ENCODE data around the gene N4BP2L1.
A peak's percentile ranks its signal among the peaks of the same experiment; 100 is the strongest.

Gene N4BP2L1

DNA sequence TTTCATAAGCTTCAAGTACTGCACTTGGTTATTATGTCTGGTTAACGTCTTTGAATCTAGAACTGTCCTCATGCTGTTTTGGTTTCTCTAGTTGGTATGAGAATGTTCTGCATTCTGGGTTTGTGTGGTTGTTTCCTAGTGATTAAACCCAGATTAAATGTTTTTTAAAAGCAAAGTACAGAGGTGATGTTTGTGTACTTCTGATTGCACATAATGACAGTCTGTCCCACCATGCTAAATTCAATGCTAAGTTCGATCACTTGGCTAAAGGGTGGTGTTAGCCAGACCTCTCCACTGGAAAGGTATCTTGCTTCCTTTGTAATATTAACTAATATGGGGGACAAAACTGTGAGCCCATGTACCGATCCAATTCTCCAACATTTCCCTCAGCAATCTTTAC is 14.6 kb downstream of the N4BP2L1 start:
- H3K23ac ChIP-seq (ENCODE audit: low read length): no peak overlapping the region
- H4K5ac ChIP-seq (ENCODE audit: low read length): no peak overlapping the region
- H3K9ac ChIP-seq (ENCODE audit: low read length): no peak overlapping the region
- no peak overlapping the region for H4K8ac ChIP-seq (ENCODE audit: low read depth, low read length)
- H3K4me3 ChIP-seq (ENCODE audit: low read length): no peak overlapping the region
- no peak overlapping the region for H2BK120ac ChIP-seq (ENCODE audit: low read depth, low read length)
- H3K79me2 ChIP-seq (ENCODE audit: control insufficient read depth, insufficient read depth, low read length): no peaks in the 10 kb centered on the region
- no peak overlapping the region for H3K18ac ChIP-seq (ENCODE audit: low read length)
- no peak overlapping the region for H3K56ac ChIP-seq (ENCODE audit: low read length)
- no peak overlapping the region for H3K4me2 ChIP-seq (ENCODE audit: low read length)
- H3K4ac ChIP-seq (ENCODE audit: low read depth, low read length): no peak overlapping the region
- H2AK5ac ChIP-seq (ENCODE audit: low read length): no peak overlapping the region
- no peaks in the 10 kb centered on the region for H3K79me1 ChIP-seq (ENCODE audit: low read length)
- no CpG with 5 or more reads among the region's 3 CpGs for WGBS (ENCODE audit: extremely low coverage, insufficient coverage, low lambda C conversion rate)
- H2BK15ac ChIP-seq (replicated peaks; ENCODE audit: low read depth): no peak overlapping the region
- H2BK5ac ChIP-seq (ENCODE audit: low read length): no peak overlapping the region
- no peaks in the 10 kb centered on the region for H3K36me3 ChIP-seq (ENCODE audit: control insufficient read depth, insufficient read depth, low read length)
- DNase-seq: no peak
- H3K27ac ChIP-seq (ENCODE audit: low read depth, low read length): no peak overlapping the region
- H3K4me1 ChIP-seq (ENCODE audit: control insufficient read depth, low read depth, low read length): no peaks in the 10 kb centered on the region
- H3K27me3 ChIP-seq (ENCODE audit: insufficient read depth, low read length, poor library complexity): no peaks in the 10 kb centered on the region

DNA sequence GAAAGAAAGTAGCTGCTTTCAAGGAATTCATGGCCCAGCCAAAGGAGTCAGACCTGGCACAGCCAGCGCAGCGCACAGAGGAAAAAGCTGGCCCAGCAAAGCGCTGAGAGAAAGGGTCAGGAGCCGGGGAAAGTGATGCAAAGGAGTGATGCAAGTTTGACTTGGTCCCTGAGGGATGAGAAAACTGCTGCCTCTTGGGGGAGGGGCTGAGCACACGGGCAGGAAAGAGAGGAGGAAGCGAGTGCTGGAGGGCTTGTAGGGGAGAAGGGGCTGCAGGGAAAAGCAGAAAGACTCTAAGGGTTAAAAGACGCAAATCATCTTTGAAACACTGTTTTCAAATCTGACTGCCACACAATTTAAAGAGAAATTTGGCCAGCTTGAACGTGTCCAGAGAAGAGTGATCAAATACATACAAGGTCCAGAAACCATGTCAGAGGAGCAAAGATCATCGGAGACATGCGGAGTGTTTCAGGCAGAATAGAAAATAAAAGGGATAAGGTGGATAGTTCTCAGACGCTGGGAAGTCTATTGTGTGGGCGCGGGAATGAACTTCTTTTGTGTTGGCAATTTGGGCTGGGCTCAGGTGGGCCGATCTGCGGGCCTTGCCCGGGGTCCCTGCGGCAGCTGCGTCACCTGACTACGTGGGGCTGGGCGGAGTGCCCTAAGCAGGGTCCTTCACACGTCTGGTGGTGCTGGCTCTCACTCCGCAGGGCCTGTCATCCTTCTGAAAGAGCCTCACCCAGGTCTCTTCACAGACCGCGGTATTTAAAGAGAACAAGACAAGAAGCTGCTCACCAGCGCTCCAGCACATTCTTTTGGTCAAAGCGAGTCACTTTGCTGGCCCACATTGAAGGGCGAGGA is 18.1 kb downstream of the N4BP2L1 start:
- no peak overlapping the region for H2BK5ac ChIP-seq (ENCODE audit: low read length)
- H3K23ac ChIP-seq (ENCODE audit: low read length): no peak overlapping the region
- H3K18ac ChIP-seq (ENCODE audit: low read length): peak overlapping the region; percentile 52
- H4K8ac ChIP-seq (ENCODE audit: low read depth, low read length): no peak overlapping the region
- peak overlapping the region; percentile 1 for H3K9ac ChIP-seq (ENCODE audit: low read length)
- H4K5ac ChIP-seq (ENCODE audit: low read length): no peak overlapping the region
- H3K56ac ChIP-seq (ENCODE audit: low read length): peak overlapping the region; percentile 0
- no peak overlapping the region for H3K4me3 ChIP-seq (ENCODE audit: low read length)
- H3K27ac ChIP-seq (ENCODE audit: low read depth, low read length): no peak overlapping the region
- H3K79me1 ChIP-seq (ENCODE audit: low read length): no peaks in the 10 kb centered on the region
- no peak overlapping the region for H3K4ac ChIP-seq (ENCODE audit: low read depth, low read length)
- peak overlapping the region; percentile 22 for H3K4me2 ChIP-seq (ENCODE audit: low read length)
- WGBS (ENCODE audit: extremely low coverage, insufficient coverage, low lambda C conversion rate): no CpG with 5 or more reads among the region's 27 CpGs
- no peak overlapping the region for H2BK15ac ChIP-seq (replicated peaks; ENCODE audit: low read depth)
- no peaks in the 10 kb centered on the region for H3K27me3 ChIP-seq (ENCODE audit: insufficient read depth, low read length, poor library complexity)
- H3K4me1 ChIP-seq (ENCODE audit: control insufficient read depth, low read depth, low read length): no peaks in the 10 kb centered on the region
- H3K36me3 ChIP-seq (ENCODE audit: control insufficient read depth, insufficient read depth, low read length): no peaks in the 10 kb centered on the region
- no peak overlapping the region for H2AK5ac ChIP-seq (ENCODE audit: low read length)
- H2BK120ac ChIP-seq (ENCODE audit: low read depth, low read length): no peak overlapping the region
- peak; percentile 96 for DNase-seq
- no peaks in the 10 kb centered on the region for H3K79me2 ChIP-seq (ENCODE audit: control insufficient read depth, insufficient read depth, low read length)

GRCh38 chr13:32409001-32409313 is 19.0 kb downstream of the N4BP2L1 start:
- no CpG with 5 or more reads among the region's 6 CpGs for WGBS (ENCODE audit: extremely low coverage, insufficient coverage, low lambda C conversion rate)
- H3K23ac ChIP-seq (ENCODE audit: low read length): no peak overlapping the region
- no peaks in the 10 kb centered on the region for H3K79me2 ChIP-seq (ENCODE audit: control insufficient read depth, insufficient read depth, low read length)
- H3K79me1 ChIP-seq (ENCODE audit: low read length): no peaks in the 10 kb centered on the region
- H2BK5ac ChIP-seq (ENCODE audit: low read length): no peak overlapping the region
- no peak overlapping the region for H3K4ac ChIP-seq (ENCODE audit: low read depth, low read length)
- no peak overlapping the region for H3K4me2 ChIP-seq (ENCODE audit: low read length)
- DNase-seq: no peak
- no peak overlapping the region for H4K5ac ChIP-seq (ENCODE audit: low read length)
- H3K4me3 ChIP-seq (ENCODE audit: low read length): no peak overlapping the region
- no peaks in the 10 kb centered on the region for H3K36me3 ChIP-seq (ENCODE audit: control insufficient read depth, insufficient read depth, low read length)
- no peak overlapping the region for H2BK120ac ChIP-seq (ENCODE audit: low read depth, low read length)
- no peak overlapping the region for H3K9ac ChIP-seq (ENCODE audit: low read length)
- H4K8ac ChIP-seq (ENCODE audit: low read depth, low read length): no peak overlapping the region
- no peak overlapping the region for H3K18ac ChIP-seq (ENCODE audit: low read length)
- H2AK5ac ChIP-seq (ENCODE audit: low read length): no peak overlapping the region
- no peaks in the 10 kb centered on the region for H3K4me1 ChIP-seq (ENCODE audit: control insufficient read depth, low read depth, low read length)
- no peak overlapping the region for H3K27ac ChIP-seq (ENCODE audit: low read depth, low read length)
- H3K27me3 ChIP-seq (ENCODE audit: insufficient read depth, low read length, poor library complexity): no peaks in the 10 kb centered on the region
- H3K56ac ChIP-seq (ENCODE audit: low read length): no peak overlapping the region
- H2BK15ac ChIP-seq (replicated peaks; ENCODE audit: low read depth): no peak overlapping the region

GRCh38 chr13:32408296-32409000 is 19.5 kb downstream of the N4BP2L1 start:
- Histone ChIP-seq H3K23ac (ENCODE audit: low read length) (no peak overlapping the region), H2AK5ac (ENCODE audit: low read length) (no peak overlapping the region), H3K4me2 (ENCODE audit: low read length) (no peak overlapping the region), H3K79me2 (ENCODE audit: control insufficient read depth, insufficient read depth, low read length) (no peaks in the 10 kb centered on the region), H3K18ac (ENCODE audit: low read length) (no peak overlapping the region), H3K4me3 (ENCODE audit: low read length) (no peak overlapping the region), H3K79me1 (ENCODE audit: low read length) (no peaks in the 10 kb centered on the region), H3K56ac (ENCODE audit: low read length) (no peak overlapping the region), H4K8ac (ENCODE audit: low read depth, low read length) (no peak overlapping the region), H3K27me3 (ENCODE audit: insufficient read depth, low read length, poor library complexity) (no peaks in the 10 kb centered on the region), H3K4ac (ENCODE audit: low read depth, low read length) (no peak overlapping the region), H4K5ac (ENCODE audit: low read length) (no peak overlapping the region), H3K36me3 (ENCODE audit: control insufficient read depth, insufficient read depth, low read length) (no peaks in the 10 kb centered on the region), H2BK15ac (replicated peaks; ENCODE audit: low read depth) (no peak overlapping the region), H2BK120ac (ENCODE audit: low read depth, low read length) (no peak overlapping the region), H3K4me1 (ENCODE audit: control insufficient read depth, low read depth, low read length) (no peaks in the 10 kb centered on the region), H3K27ac (ENCODE audit: low read depth, low read length) (no peak overlapping the region), H2BK5ac (ENCODE audit: low read length) (no peak overlapping the region), H3K9ac (ENCODE audit: low read length) (no peak overlapping the region)
- no peak for DNase-seq
- WGBS (ENCODE audit: extremely low coverage, insufficient coverage, low lambda C conversion rate): no CpG with 5 or more reads among the region's 9 CpGs

DNA sequence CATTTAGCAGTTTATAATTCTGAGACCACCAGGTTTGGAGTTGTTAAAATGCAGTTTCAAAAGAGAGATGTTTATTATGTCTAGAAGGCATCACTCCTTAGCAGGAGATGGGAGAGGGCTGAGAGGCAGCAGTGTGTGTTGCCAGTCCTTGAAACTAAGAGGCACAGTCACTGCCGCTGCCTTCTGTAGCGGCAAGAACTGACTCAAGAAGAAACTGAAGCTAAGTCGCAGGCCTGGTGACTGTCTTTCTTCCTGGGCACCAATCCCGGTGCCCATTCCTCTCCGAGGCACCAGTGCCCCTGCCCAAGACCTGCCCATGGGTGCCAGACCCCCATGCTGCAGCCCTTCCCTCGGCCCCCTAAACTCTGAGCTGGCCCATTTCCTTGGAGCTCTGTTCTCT is 20.1 kb downstream of the N4BP2L1 start:
- no peak overlapping the region for H3K56ac ChIP-seq (ENCODE audit: low read length)
- WGBS (ENCODE audit: extremely low coverage, insufficient coverage, low lambda C conversion rate): no CpG with 5 or more reads among the region's 6 CpGs
- H4K8ac ChIP-seq (ENCODE audit: low read depth, low read length): no peak overlapping the region
- no peak overlapping the region for H2AK5ac ChIP-seq (ENCODE audit: low read length)
- no peak overlapping the region for H2BK15ac ChIP-seq (replicated peaks; ENCODE audit: low read depth)
- H3K79me2 ChIP-seq (ENCODE audit: control insufficient read depth, insufficient read depth, low read length): no peaks in the 10 kb centered on the region
- no peaks in the 10 kb centered on the region for H3K36me3 ChIP-seq (ENCODE audit: control insufficient read depth, insufficient read depth, low read length)
- H3K18ac ChIP-seq (ENCODE audit: low read length): no peak overlapping the region
- H3K4me3 ChIP-seq (ENCODE audit: low read length): no peak overlapping the region
- H3K4me1 ChIP-seq (ENCODE audit: control insufficient read depth, low read depth, low read length): no peaks in the 10 kb centered on the region
- no peak overlapping the region for H2BK120ac ChIP-seq (ENCODE audit: low read depth, low read length)
- no peak overlapping the region for H2BK5ac ChIP-seq (ENCODE audit: low read length)
- no peak overlapping the region for H3K9ac ChIP-seq (ENCODE audit: low read length)
- DNase-seq: no peak
- no peak overlapping the region for H3K4ac ChIP-seq (ENCODE audit: low read depth, low read length)
- no peaks in the 10 kb centered on the region for H3K27me3 ChIP-seq (ENCODE audit: insufficient read depth, low read length, poor library complexity)
- H3K79me1 ChIP-seq (ENCODE audit: low read length): no peaks in the 10 kb centered on the region
- no peak overlapping the region for H4K5ac ChIP-seq (ENCODE audit: low read length)
- no peak overlapping the region for H3K23ac ChIP-seq (ENCODE audit: low read length)
- H3K27ac ChIP-seq (ENCODE audit: low read depth, low read length): no peak overlapping the region
- no peak overlapping the region for H3K4me2 ChIP-seq (ENCODE audit: low read length)

All from mesendoderm (in vitro differentiated cells).